Esophagus muscularis mucosa (tissue), 4 donors: ENCODE data around the gene PPP1R12B.

Experiments
- CTCF ChIP-seq, 3 experiments: fragments of 200-600 bp in 2 of 3; fragments of 450-650 bp in 1 of 3; sonication (generic) in 2 of 3; IDR thresholded peaks; one replicate each; pipeline ENCODE4 v1.5.1; 2017 to 2019; ENCODE audit warnings: antibody characterized with exemption in 3 of 3, mild to moderate bottlenecking in 2 of 3, moderate library complexity in 1 of 3
- EP300 ChIP-seq: sonication (generic); formaldehyde crosslinking; IDR thresholded peaks from one replicate; pipeline ENCODE4 v1.6.1; 2017; ENCODE audit warnings: antibody characterized with exemption
- POLR2A ChIP-seq: fragments of 450-650 bp; IDR thresholded peaks from one replicate; pipeline ENCODE4 v1.6.1; 2017; ENCODE audit warnings: antibody characterized with exemption, moderate library complexity, mild to moderate bottlenecking, low read depth
- POLR2AphosphoS5 ChIP-seq, 2 donors: sonication (generic); formaldehyde crosslinking; IDR thresholded peaks; one replicate each; pipeline ENCODE4 v1.6.1; 2017; ENCODE audit warnings: antibody characterized with exemption in 2 of 2

- TF ChIP-seq POLR2A: no peak
- no peak for TF ChIP-seq CTCF (IDR thresholded peaks at IDR 0.05)
- no peak for TF ChIP-seq EP300
- no peak for TF ChIP-seq POLR2AphosphoS5 (IDR thresholded peaks at IDR 0.05)
Measured at GRCh38 chr1:202621446-202621845, 272.9 kb downstream of the PPP1R12B start.
